GM12872 (cell line): ENCODE measurements around the gene ARTN.

ENCODE experiments used
- TF ChIP-seq, protein P1 (sequence below): IDR thresholded peaks from 3 replicates; pipeline ENCODE4 v1.5.1; 2011; ENCODE audit warnings: low read depth, mild to moderate bottlenecking, low read length, moderate library complexity; ENCODE audit not compliant: insufficient read depth

ARTN gene

DNA sequence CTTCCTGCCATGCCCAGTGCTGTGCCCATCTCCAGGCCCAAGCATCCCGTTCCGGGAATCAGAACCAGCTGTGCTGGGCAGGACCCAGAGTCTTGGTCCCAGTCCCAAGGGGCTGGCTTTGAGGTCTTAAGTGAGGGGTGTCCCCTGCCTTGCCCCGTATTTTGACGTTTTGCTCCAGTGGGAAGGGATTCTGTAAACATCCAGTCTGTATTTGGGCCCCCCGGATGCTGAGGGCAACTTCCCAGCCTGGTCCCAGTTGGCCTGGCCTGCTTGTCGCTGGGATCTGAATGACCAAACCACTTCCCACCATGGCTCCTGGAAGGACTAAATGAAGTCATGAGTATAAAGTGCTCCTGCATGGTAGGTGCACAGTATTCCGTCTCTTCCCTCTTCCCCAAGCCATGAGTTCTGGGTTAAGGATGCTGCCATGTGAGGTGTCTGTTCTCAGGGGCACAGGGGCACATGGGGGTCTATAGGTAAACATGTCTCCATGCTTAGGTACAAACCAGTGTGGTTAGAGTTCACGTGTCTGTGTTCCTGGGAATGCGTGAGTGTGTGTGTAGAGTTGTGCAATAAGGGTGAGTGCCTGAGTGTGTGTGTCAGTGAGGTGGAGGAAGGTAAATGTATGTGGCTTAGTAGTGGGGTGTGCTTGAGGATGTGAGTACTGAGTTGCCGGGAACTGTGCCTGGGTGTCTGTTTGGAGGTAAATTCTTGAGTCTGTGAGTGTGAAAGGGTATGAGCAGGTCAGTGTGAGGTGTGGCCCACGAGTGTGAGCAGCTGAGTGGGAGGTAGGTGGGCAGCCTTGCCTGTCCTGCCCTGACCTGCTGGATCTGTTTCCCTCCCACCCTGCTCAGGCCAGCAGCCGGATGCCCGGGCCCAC lies 46.9 kb downstream of the ARTN start:
- TF ChIP-seq, protein P1, sequence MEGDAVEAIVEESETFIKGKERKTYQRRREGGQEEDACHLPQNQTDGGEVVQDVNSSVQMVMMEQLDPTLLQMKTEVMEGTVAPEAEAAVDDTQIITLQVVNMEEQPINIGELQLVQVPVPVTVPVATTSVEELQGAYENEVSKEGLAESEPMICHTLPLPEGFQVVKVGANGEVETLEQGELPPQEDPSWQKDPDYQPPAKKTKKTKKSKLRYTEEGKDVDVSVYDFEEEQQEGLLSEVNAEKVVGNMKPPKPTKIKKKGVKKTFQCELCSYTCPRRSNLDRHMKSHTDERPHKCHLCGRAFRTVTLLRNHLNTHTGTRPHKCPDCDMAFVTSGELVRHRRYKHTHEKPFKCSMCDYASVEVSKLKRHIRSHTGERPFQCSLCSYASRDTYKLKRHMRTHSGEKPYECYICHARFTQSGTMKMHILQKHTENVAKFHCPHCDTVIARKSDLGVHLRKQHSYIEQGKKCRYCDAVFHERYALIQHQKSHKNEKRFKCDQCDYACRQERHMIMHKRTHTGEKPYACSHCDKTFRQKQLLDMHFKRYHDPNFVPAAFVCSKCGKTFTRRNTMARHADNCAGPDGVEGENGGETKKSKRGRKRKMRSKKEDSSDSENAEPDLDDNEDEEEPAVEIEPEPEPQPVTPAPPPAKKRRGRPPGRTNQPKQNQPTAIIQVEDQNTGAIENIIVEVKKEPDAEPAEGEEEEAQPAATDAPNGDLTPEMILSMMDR: no peak

DNA sequence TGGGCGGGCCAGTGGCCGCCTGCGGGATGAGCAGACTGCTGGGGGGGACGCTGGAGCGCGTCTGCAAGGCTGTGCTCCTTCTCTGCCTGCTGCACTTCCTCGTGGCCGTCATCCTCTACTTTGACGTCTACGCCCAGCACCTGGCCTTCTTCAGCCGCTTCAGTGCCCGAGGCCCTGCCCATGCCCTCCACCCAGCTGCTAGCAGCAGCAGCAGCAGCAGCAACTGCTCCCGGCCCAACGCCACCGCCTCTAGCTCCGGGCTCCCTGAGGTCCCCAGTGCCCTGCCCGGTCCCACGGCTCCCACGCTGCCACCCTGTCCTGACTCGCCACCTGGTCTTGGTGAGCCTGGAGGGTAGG lies 47.5 kb downstream of the ARTN start:
- TF ChIP-seq, protein P1: no peak

DNA sequence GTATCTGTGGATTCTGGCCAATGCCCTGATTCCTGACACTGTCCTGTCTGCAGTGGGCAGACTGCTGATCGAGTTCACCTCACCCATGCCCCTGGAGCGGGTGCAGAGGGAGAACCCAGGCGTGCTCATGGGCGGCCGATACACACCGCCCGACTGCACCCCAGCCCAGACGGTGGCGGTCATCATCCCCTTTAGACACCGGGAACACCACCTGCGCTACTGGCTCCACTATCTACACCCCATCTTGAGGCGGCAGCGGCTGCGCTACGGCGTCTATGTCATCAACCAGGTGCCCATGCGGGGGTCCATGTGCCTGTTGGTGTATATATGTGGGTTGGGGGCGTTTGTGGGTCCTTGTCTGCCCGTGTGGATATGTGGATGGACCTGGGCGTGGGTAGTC lies 48.0 kb downstream of the ARTN start:
- TF ChIP-seq, protein P1: no peak

DNA sequence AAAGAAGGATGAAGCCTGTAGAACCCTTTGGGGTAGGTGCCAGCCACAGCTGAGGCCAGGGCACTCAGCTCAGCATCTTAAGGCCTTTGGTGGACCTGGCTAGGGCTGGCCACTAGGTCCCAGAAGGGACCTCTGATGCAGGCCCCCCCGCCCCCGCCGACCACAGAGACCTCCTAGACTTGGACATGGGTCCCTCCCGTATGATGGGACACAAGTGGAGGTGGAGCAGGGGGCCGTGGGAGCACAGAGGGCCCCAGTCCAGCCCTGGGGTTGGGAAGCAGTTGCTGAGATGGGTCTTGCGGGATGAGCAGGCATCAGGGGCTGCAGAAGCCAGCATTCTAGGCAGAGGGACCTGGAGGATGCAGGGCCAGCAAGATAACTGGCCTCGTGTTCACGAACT lies 48.6 kb downstream of the ARTN start:
- TF ChIP-seq, protein P1: no peak

DNA sequence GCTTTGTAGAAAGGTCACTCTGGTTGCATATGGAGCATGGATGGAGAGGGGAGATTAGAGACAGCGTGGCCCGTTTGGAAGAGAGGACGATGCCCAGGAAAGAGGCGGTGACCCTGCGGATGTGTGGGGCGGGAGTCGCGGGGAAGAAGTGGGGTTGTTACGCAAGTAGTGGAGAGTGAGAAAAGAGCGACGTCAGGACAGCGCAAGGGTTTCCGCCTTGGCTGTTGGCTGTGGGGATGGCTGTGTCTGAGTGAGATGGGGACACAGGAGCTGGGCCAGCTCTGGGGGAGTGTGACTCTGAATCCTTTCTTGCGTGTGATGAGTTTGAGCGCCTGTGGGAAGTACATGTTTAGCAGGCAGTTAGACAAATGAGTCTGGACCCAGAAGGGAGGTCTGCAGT lies 49.2 kb downstream of the ARTN start:
- TF ChIP-seq, protein P1: no peak

DNA sequence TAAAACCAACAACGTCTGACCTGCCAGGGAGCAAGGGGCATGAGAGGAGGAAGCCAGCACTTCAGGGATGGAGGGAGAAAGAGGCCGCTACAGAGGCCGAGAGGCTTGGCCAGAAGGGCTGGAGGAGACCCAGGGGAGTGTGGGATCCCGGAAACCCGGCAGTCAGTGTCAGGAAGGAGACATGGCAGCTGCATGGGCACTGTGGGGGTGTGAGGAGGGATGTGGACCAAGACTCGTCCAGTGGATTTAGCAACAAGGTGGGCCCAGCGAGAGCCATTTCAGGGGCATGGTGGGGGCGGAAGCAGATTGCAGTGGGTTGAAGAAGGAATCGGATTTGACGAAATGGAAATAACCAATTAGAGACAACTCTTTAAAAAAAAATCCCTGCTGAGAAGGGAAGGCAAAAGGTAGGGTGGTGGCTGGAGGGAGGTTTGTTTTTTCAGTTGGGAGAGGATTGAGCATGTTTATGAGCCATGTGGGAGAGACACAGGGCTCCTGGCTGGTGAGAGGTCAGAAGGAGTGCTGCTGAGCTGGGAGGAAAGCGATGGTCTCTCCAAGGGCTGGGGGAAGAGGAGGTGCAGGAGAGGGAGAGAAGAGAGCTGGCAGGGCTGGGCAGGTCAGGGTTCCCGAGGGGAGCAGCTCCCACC lies 49.8 kb downstream of the ARTN start:
- TF ChIP-seq, protein P1: no peak

DNA sequence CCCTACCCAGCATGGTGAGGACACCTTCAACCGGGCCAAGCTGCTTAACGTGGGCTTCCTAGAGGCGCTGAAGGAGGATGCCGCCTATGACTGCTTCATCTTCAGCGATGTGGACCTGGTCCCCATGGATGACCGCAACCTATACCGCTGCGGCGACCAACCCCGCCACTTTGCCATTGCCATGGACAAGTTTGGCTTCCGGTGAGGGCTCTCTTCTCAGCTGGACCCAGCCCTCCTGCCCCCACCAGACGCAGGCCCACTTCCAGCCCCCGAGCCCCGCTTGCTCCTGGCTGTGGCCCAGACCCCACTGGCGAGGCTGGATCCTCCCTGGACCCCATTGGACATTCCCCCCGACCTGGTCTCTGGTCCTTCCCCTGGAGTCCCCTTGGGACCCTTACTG lies 51.3 kb downstream of the ARTN start:
- TF ChIP-seq, protein P1: no peak
